ENCODE measurements around the gene CUEDC2.

CUEDC2 gene

GRCh38 chr10:102452672-102453340 is 20.4 kb upstream of the CUEDC2 start:
- no peaks in the 10 kb centered on the region for H3K27me3 ChIP-seq (ENCODE audit: low read depth, low read length)
- TF ChIP-seq CTCF (IDR thresholded peaks at IDR 0.05; ENCODE audit: low read depth, low read length) (no peak), EZH2phosphoT487 (IDR thresholded peaks at IDR 0.05; ENCODE audit: low read depth) (no peak)
- H3K9ac ChIP-seq (ENCODE audit: low read length) = no peak overlapping the region
- H2AFZ ChIP-seq (ENCODE audit: low read depth, low read length) = no peak overlapping the region
- H3K9me3 ChIP-seq (ENCODE audit: insufficient read depth, low read length) = no peaks in the 10 kb centered on the region
- H3K79me2 ChIP-seq (ENCODE audit: low read length) = peaks cover 17% of the 10 kb centered on the region
- no peak overlapping the region for H3K27ac ChIP-seq (ENCODE audit: low read length)
- peaks cover 10% of the 10 kb centered on the region for H3K36me3 ChIP-seq (replicated peaks; ENCODE audit: low read depth, low read length)
- H3K4me2 ChIP-seq (ENCODE audit: low read length) = no peak overlapping the region
- H3K4me1 ChIP-seq (ENCODE audit: low read length) = peaks cover 19% of the 10 kb centered on the region
- no peak overlapping the region for H3K4me3 ChIP-seq (ENCODE audit: low read length)
- H4K20me1 ChIP-seq (ENCODE audit: insufficient read depth, low read length) = 0 out of 2 replicates have a peak, but pooled peaks cover 3% of the 10 kb centered on the region

- Histone ChIP-seq H2AFZ (ENCODE audit: low read depth, low read length) (no peak within 1 kb of the TSS), H4K20me1 (ENCODE audit: insufficient read depth, low read length) (0 out of 2 replicates have a peak, but pooled peaks cover 3% of the 10 kb centered on the region), H3K9ac (ENCODE audit: low read length) (peak within 1 kb of the TSS; percentile 90), H3K4me3 (ENCODE audit: low read length) (peak within 1 kb of the TSS; percentile 94), H3K4me2 (ENCODE audit: low read length) (peak within 1 kb of the TSS; percentile 93), H3K9me3 (ENCODE audit: insufficient read depth, low read length) (no peaks in the 10 kb centered on the region), H3K79me2 (ENCODE audit: low read length) (peaks cover 17% of the 10 kb centered on the region), H3K27ac (ENCODE audit: low read length) (peak within 1 kb of the TSS; percentile 77), H3K36me3 (replicated peaks; ENCODE audit: low read depth, low read length) (peaks cover 10% of the 10 kb centered on the region), H3K27me3 (ENCODE audit: low read depth, low read length) (no peaks in the 10 kb centered on the region), H3K4me1 (ENCODE audit: low read length) (peaks cover 19% of the 10 kb centered on the region)
- no peak for TF ChIP-seq CTCF (IDR thresholded peaks at IDR 0.05; ENCODE audit: low read depth, low read length)
Measured at GRCh38 chr10:102451105-102451969, 19.0 kb upstream of the CUEDC2 start, which contains the start of gene C10orf95. Gene C10orf95, minus strand, starts transcription at chr10:102451543. Its CDS starts 450 bp downstream, at chr10:102451093.

- H3K79me2 ChIP-seq (ENCODE audit: low read length) = peaks cover 17% of the 10 kb centered on the region
Measured at GRCh38 chr10:102450374-102451104, 18.2 kb upstream of the CUEDC2 start.

More at GRCh38 chr10:102450374-102451104, 18.2 kb upstream of the CUEDC2 start:
- H2AFZ ChIP-seq (ENCODE audit: low read depth, low read length) = no peak overlapping the region
- TF ChIP-seq CTCF (IDR thresholded peaks at IDR 0.05; ENCODE audit: low read depth, low read length) = no peak
- no peak for TF ChIP-seq EZH2phosphoT487 (IDR thresholded peaks at IDR 0.05; ENCODE audit: low read depth)
- H3K4me1 ChIP-seq (ENCODE audit: low read length) = peaks cover 19% of the 10 kb centered on the region
- peaks cover 10% of the 10 kb centered on the region for H3K36me3 ChIP-seq (replicated peaks; ENCODE audit: low read depth, low read length)
- peak overlapping the region; percentile 93 for H3K4me2 ChIP-seq (ENCODE audit: low read length)
- H3K27ac ChIP-seq (ENCODE audit: low read length) = peak overlapping the region; percentile 77
- peak overlapping the region; percentile 90 for H3K9ac ChIP-seq (ENCODE audit: low read length)
- no peaks in the 10 kb centered on the region for H3K9me3 ChIP-seq (ENCODE audit: insufficient read depth, low read length)
- H3K27me3 ChIP-seq (ENCODE audit: low read depth, low read length) = no peaks in the 10 kb centered on the region
- 0 out of 2 replicates have a peak, but pooled peaks cover 3% of the 10 kb centered on the region for H4K20me1 ChIP-seq (ENCODE audit: insufficient read depth, low read length)
- peak overlapping the region; percentile 94 for H3K4me3 ChIP-seq (ENCODE audit: low read length)

All from OCI-LY3 (cell line).